ENCODE results near the gene ARHGEF16.

The ARHGEF16 gene

DNA sequence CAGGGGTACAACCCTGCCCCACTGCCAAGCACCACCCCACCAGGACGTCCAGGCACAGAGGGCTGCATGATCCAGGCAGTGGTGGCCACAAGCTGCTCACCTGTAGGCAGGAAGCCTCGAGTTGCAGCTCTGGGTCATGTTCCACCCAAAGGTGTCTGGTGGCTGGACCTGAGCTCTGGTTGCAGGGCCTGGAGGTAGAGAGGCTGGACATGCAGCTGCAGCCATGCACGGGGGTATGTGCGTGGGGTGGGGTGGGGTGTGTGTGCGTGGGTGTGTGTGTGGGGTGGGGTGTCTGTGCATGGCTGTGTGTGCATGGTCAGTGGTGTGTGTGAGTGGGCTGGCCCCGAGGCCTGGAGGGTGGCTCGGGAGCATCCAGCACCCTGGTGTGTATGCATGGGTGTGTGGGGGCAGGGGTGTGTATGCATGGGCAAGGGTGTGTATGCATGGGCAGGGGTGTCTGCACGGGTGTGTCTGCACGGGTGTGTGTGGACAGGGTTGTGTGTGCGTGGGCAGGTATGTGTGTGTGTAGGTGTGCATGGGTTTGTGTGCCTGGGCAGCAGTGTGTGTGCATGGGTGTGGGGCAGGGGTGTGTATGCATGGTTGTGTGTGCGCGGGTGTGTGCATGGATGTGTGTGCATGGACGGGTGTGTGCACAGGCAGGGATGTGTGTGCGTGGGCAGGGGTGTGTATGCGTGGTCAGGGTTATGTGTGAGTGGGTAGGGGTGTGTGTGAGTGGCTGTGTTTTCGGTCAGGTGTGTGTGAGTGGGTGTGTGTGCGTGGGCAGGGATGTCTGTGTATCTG lies 15.6 kb downstream of the ARHGEF16 start:
- no peak for DNase-seq

DNA sequence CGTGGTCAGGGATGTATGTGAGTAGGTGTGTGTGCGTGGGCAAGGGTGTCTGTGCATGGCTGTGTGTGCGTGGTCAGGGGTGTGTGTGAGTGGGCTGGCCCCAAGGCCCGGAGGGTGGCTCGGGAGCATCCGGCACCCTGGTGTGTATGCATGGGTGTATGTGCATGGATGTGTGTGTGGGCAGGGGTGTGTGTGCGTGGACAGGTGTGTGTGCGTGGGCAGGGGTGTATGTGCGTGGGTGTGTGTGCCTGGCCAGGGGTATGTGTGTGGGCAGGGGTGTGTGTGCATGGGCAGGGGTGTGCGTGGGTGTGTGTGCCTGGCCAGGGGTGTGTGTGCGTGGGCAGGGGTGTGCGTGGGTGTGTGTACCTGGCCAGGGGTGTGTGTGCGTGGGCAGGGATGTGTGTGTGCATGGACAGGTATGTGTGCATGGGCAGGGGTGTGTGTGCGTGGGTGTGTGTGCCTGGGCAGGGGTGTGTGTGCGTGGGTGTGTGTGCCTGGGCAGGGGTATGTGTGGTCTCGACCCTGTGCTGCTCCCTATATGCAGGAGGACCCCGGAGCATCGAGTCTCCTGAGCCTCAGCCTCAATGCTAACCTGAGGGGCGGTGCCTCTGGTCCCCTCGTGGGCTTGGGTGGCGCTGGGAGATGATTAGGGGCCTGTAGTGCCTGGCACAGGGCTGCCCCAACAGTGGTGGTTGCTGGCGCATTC lies 16.3 kb downstream of the ARHGEF16 start:
- DNase-seq: no peak

DNA sequence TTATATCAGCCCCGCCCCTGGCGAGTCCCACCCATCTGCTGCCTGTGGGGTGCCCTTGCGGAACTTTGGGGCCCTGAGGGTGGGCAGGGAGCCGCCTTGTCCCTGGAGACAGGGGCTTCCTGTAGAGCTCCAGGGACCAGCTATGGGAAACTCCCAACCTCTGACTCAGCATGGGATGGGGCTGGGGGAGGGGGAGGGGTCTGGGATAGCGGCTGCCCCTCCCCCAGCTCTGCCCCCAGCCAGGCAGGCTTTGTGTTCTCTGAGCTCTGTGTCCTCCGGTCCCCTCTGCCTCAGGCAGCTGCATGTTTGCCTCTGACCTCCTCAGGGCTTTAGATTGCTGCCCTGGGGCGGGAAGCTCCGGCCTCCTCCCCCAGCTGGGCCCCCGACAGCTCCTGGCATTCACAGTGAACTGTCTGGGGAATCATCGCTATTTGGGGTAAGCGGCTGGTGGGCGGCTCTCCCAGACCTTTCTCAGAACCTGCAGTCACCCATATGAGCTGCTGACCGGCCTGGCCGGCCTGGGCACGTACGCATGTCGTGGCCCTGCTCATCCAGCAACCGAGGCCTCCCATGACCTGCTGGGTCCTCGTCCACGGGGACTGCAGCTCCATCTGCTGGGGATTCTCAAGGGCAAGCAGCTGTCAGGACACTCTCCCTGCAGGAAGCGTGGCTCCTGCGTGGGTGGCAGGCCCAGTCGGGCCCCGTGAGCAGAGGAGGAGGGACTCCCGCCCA lies 17.1 kb downstream of the ARHGEF16 start:
- peak; percentile 59 for DNase-seq

GRCh38 chr1:3472088-3472850 lies 17.8 kb downstream of the ARHGEF16 start:
- no peak for DNase-seq

- DNase-seq: no peak
Observed at GRCh38 chr1:3472906-3473305, 18.4 kb downstream of the ARHGEF16 start.

DNA sequence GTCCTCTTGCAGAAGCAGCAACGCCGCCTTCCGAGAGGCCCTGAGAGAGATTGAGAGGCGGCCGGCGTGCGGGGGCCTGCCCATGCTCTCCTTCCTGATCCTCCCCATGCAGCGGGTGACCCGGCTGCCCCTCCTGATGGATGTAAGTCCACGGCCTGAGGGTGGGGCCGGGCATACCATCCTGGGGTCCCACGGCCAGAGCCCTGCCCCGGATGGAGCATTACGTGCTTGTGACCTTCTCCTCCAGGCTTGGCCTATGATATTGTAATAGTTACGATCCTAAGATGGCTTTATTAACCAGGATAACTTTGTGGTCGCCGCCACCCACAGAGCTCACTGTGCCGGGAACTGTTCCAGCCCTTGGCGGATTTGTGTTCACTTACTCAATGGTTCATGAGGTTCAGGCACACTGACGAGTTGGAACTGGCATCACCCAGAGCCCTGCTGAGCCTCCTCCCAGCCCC lies 18.9 kb downstream of the ARHGEF16 start:
- DNase-seq: no peak

DNA sequence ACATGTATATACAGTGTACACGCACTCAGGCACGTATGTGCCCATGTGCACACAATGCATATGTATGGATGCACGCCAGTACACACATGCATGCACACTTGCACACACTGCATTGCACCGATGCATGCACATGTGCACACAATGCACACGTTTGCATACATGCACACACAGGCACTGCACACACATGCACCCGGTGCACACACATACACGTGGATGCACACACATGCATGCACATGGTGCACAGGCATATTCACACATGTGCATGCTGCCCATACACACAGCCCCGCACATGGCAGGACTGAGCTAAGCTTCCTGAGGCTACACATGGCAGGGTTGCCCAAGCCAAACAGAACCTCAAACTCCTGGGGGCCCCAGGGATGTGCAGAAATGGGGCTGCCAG lies 19.6 kb downstream of the ARHGEF16 start:
- no peak for DNase-seq

GRCh38 chr1:3474421-3474820 lies 20.0 kb downstream of the ARHGEF16 start:
- no peak for DNase-seq

DNA sequence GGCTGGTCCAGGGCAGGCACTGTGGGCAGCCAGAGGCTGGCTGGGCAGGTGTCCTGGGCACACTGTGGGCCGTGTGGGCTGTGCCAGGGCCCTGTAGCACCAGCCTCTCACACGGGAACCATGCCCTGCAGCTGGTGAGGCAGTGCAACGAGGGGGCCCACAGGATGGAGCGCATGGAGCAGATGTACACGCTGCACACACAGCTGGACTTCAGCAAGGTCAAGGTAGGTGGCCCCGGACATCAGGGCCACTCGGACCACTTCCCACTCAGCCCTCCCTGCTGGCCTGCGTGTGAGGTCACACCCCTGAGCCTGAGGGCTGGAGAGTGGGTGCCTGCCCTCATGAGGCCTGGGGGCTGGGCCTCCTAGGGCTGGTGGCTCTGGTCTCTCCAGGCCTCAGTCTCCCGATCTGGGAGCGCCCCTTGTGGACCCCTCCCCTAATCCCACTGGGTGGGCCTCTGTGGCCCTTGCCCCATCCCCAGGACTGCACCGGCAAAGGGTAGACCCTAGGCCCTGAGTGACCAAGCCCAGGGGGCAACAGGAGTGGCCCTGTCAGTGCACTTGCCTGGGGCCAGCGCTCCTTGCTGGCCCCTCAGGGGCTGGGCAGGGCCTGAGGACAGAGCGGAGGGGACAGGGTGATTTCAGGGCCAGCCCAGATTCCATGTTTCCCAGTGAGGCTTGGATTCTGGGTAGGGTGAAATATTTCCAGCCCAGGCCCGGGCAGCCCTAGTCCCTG lies 21.5 kb downstream of the ARHGEF16 start:
- no peak for DNase-seq

- DNase-seq: no peak
Observed at GRCh38 chr1:3476666-3477065, 22.2 kb downstream of the ARHGEF16 start.

DNA sequence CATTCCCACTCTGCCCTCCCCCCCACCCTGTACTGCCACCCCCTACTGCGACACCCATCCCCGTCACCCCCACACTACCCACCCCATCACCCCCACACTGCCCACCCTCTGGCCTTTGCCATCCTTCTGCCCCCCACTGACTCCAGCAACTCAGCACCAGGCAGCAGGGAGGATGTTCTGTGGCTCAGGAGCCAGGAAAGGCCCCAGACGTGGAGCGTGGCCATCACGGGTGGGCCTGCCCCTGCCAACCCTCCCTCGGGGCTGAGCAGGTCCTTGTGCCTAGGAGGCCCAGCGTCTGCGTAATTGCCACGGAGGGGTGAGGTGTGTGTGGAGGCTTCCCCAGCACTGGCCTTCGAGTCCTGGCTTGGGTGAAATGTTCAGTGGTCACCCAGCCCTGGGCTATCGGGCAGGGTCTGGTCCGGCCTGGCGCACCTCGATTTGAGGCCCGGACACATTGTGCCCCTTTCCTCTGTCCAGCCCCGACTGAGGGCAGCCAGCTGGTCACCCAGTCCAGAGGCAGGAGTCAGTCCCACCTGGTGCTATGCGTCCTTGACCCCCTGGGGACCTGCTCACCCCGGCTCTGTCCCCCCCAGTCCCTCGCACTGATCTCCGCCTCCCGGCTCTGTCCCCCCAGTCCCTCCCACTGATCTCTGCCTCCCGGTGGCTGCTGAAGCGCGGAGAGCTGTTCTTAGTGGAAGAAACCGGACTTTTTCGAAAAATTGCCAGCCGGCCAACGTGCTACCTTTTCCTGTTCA lies 23.0 kb downstream of the ARHGEF16 start:
- DNase-seq: no peak

- no peak for DNase-seq
Observed at GRCh38 chr1:3478187-3478586, 23.7 kb downstream of the ARHGEF16 start.

- DNase-seq: no peak
Observed at GRCh38 chr1:3479511-3480368, 25.3 kb downstream of the ARHGEF16 start.

DNA sequence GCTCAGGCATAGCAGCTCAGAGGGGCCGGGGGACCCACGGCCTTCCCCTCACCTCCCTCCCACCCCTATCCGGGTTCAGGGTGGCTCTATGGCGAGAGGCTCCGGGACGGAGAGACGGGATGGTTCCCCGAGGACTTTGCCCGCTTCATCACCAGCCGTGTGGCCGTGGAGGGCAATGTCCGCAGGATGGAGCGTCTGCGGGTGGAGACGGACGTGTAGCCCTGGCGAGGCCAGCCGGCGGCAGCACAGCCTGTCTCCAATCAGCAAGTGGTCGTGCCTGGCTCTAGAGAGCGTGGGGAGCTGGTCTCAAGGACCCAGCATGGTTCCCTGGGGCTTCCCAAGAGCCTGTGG lies 25.9 kb downstream of the ARHGEF16 start:
- no peak for DNase-seq

- DNase-seq: no peak
Observed at GRCh38 chr1:3481046-3481445, 26.6 kb downstream of the ARHGEF16 start.

DNA sequence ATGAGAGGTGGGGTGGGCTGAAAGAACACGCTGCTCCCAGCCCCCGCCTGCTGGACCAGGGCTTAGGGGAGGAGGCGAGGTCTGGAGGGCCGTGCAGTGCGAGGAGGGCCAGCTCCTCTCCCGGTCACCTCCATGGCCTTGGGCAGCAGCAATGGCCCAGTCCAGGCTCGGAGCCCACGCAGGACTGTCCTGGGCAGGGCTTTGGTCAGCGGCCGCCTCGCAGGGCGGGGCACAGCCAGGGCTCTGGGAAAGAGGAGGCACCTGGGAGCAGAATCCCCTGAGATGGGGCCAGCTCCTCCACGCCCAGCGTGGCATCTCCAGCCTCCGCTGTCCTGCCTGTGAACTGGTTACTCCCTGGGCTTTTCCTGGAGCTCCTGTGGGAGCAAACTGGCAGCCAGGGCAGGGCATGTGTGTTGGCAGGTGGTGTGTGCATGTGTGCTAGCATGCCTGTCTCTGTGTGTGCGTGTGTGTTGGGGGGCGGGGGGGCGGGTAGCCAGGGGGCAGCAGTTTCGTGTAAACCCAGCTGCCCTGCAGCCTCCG lies 27.4 kb downstream of the ARHGEF16 start:
- DNase-seq: no peak

- DNase-seq: no peak
Observed at GRCh38 chr1:3482378-3482849, 27.9 kb downstream of the ARHGEF16 start.

DNA sequence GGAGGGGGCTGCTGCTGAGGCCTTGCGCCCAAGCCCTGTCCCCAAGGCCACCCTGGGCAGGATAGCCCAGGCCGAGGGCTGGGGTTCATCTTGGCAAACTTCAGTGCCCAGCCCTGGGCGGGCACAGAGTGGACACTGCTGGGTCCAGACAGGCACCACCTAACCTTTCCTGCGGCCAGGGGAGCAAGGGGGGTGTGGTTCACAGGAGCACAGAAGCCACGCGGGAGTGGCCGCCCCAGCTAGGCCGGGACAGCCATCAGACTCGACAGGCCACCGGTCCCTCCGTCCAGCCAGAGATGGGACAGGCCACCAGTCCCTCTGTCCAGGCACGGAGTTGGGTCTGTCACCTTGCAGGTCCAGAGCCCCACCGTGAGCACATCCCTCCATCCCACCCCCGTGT lies 28.9 kb downstream of the ARHGEF16 start:
- no peak for DNase-seq

DNA sequence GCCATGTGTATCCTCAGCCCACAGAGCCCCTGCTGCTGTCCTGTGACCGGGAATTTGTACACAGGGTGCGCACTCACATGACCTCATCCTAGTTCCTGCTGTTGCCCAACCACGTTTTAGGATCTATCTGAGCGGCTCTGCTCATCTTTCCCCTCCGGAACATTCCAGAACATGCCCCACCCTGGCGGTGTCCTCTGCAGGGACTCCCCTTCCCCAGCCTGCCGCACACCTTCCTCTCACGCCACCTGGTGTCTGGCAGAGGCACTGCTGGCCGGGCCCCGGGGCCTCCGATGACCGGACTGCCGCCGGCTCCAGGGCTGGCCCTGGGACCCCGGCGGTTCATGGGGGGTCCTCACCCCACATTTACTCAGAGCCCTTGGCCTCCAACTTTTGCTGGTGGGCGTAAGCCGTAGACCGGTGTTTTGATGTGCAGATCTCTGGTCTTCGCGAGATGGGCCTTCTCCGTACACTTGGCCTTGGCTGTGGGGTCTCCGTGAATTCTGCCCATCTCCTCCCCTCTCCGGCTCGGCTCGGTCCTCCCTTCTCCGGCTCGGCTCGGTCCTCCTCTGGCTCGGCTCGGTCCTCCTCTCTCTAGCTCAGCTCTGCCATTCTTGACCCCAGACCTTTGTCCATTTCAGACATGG lies 29.5 kb downstream of the ARHGEF16 start:
- DNase-seq: peak; percentile 38

DNA sequence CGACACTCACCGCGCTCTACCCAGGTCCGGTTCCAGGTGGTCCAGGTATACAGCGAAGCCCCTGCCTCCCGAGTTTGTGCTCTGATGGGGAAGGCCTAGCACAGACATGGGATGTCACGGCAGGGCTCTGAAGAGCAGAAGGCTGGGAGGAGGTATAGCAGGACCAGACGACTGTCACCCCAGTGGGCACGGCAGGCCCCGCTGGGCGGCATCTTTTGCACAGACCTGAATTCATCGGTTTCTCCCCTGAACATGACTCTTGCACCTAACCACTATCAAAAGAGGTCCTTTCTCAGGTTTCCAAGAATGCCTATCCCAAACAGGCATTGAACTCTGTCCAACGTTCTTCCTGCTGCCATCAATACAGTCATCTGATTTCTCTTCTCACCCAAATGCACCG lies 30.6 kb downstream of the ARHGEF16 start:
- no peak for DNase-seq
